Smooth muscle cell (in vitro differentiated cells): ENCODE results near the gene ATP11A. TPM values are rescaled to one million over a fixed set of nuclear protein-coding genes. Genes with fewer than 3 reads are reported as not detected.

Experiments
- DNase-seq: peaks from one replicate; lab custom pipeline; 2025; ENCODE audit not compliant: unreplicated experiment; lab: John Stamatoyannopoulos, UW
- H2AFZ ChIP-seq: fragments of 200-600 bp; sonication (generic); 2 replicates; pipeline ENCODE4 v1.6.0; 2016; ENCODE audit warnings: antibody characterized with exemption, low read depth, mild to moderate bottlenecking
- H3F3A ChIP-seq: fragments of 200-600 bp; sonication (generic); 2 replicates; pipeline ENCODE4 v1.6.0; 2017; ENCODE audit warnings: antibody characterized with exemption, low read depth
- H3K27ac ChIP-seq: fragments of 200-600 bp; sonication (generic); 2 replicates; pipeline ENCODE4 v1.5.1; 2016; ENCODE audit warnings: low read depth, mild to moderate bottlenecking
- H3K27me3 ChIP-seq: fragments of 200-600 bp; sonication (generic); 2 replicates; pipeline ENCODE4 v1.6.1; 2016; ENCODE audit warnings: low read depth, mild to moderate bottlenecking
- H3K36me3 ChIP-seq: fragments of 200-600 bp; sonication (generic); 2 replicates; pipeline ENCODE4 v1.5.1; 2016; ENCODE audit warnings: low read depth
- H3K4me1 ChIP-seq: fragments of 200-600 bp; sonication (generic); 2 replicates; pipeline ENCODE4 v1.5.1; 2016; ENCODE audit warnings: low read depth
- H3K4me2 ChIP-seq: fragments of 200-600 bp; sonication (generic); 2 replicates; pipeline ENCODE4 v1.6.0; 2016; ENCODE audit warnings: mild to moderate bottlenecking
- H3K4me3 ChIP-seq: fragments of 200-600 bp; sonication (generic); 2 replicates; pipeline ENCODE4 v1.5.1; 2016; ENCODE audit warnings: mild to moderate bottlenecking
- H3K79me2 ChIP-seq: fragments of 200-600 bp; sonication (generic); 2 replicates; pipeline ENCODE4 v1.6.0; 2016; ENCODE audit warnings: low read depth, mild to moderate bottlenecking
- H3K9ac ChIP-seq: fragments of 200-600 bp; sonication (generic); 2 replicates; pipeline ENCODE4 v1.6.0; 2016; ENCODE audit warnings: low read depth
- H3K9me3 ChIP-seq: fragments of 200-600 bp; sonication (generic); replicated peaks from 2 replicates; pipeline ENCODE4 v1.5.1; 2016; ENCODE audit warnings: low read depth
- H4K20me1 ChIP-seq: fragments of 200-600 bp; sonication (generic); 2 replicates; pipeline ENCODE4 v1.6.0; 2016; ENCODE audit warnings: low read depth
- WGBS: methylation state at CpG from one replicate; pipeline ENCODE4 v1.1.7; 2016; ENCODE audit warnings: low lambda C conversion rate; 5-methylcytosine and 5-hydroxymethylcytosine counted together
- polyA plus RNA-seq: library from polyadenylated mRNA; unstranded; fragments of >200 nt; fragmentation: Nextera tagmentation; extraction: Ambion mirVana; gene quantifications from 2 replicates; pipeline ENCODE4 v1.2.1, GENCODE V29; 2016
- total RNA-seq: library from RNA; depleted of rRNA; stranded (reverse); fragments of >200 nt; gene quantifications from 2 replicates; pipeline ENCODE4 v1.2.3, GENCODE V29; 2014
- TF ChIP-seq, protein P1 (sequence below): fragments of 200-600 bp; sonication (generic); IDR thresholded peaks from 2 replicates; pipeline ENCODE4 v1.5.1; 2017; ENCODE audit warnings: borderline replicate concordance, mild to moderate bottlenecking, antibody characterized with exemption; ENCODE audit not compliant: insufficient read depth, poor library complexity, severe bottlenecking

The ATP11A gene
- total and polyA plus RNA-seq, 2 experiments from 2014 or later, result 6.5 to 7.5 TPM

DNA sequence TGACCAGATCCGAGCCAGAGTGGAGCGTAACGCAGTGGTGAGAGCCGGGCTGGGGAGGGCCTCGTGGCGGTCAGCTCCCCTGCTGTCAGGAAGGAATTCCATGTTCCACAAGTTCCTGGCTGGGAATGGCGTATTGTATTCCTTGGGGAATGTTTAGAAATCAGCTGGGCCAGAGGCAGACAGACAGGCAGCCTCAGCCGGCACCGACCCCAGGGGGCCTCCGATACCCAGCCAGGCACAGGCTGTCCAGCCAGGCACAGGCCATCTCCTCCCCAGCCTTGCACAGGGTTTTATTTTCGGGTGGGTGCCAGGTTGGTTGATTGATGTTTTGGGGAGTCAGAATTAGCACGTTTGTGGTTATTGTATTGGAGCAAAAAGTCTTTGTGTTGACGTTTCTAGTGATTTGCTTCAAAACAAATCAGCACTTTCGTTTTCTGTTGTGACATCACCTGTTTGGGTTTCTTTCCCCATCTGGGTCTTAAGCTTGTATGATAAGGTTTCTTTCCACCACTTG lies 152.6 kb downstream of the ATP11A start:
- Histone ChIP-seq H3K27me3 (no peaks in the 10 kb centered on the region), H3K27ac (no peak overlapping the region), H3K79me2 (no peaks in the 10 kb centered on the region), H3K9me3 (no peaks in the 10 kb centered on the region), H3F3A (no peaks in the 10 kb centered on the region), H2AFZ (no peak overlapping the region), H3K4me3 (no peak overlapping the region), H4K20me1 (no peaks in the 10 kb centered on the region), H3K9ac (no peak overlapping the region), H3K36me3 (no peaks in the 10 kb centered on the region), H3K4me1 (no peaks in the 10 kb centered on the region), H3K4me2 (no peak overlapping the region)
- DNase-seq, result no peak
- TF ChIP-seq, protein P1, sequence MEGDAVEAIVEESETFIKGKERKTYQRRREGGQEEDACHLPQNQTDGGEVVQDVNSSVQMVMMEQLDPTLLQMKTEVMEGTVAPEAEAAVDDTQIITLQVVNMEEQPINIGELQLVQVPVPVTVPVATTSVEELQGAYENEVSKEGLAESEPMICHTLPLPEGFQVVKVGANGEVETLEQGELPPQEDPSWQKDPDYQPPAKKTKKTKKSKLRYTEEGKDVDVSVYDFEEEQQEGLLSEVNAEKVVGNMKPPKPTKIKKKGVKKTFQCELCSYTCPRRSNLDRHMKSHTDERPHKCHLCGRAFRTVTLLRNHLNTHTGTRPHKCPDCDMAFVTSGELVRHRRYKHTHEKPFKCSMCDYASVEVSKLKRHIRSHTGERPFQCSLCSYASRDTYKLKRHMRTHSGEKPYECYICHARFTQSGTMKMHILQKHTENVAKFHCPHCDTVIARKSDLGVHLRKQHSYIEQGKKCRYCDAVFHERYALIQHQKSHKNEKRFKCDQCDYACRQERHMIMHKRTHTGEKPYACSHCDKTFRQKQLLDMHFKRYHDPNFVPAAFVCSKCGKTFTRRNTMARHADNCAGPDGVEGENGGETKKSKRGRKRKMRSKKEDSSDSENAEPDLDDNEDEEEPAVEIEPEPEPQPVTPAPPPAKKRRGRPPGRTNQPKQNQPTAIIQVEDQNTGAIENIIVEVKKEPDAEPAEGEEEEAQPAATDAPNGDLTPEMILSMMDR, result no peak
- 92% methylated on average over 14 of the region's 14 CpGs for WGBS

DNA sequence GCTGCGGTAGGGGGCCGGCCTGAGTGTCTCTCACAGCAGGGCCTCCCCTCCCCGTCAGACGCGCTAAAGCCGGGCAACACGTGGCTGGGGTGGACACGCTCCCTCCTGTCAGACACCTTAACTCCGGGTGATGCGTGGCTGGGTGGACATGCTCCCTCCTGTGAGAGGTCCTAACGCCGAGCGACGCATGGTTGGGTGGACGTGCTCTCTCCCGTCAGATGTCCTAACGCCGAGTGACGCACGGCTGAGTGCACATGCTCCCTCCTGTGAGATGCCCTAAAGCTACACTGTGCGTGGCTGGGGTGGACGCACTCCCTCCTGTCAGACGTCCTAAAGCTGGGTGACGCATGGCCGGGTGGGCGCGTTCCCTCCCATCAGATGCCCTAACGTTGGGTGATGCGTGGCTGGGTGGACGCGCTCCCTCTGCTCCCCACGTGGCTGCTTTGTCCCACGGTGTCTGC lies 153.1 kb downstream of the ATP11A start:
- no peak overlapping the region for H3K9ac ChIP-seq
- no peaks in the 10 kb centered on the region for H3K79me2 ChIP-seq
- H3K9me3 ChIP-seq, result no peaks in the 10 kb centered on the region
- TF ChIP-seq, protein P1, result no peak
- DNase-seq, result no peak
- WGBS, result 94% methylated on average over 33 of the region's 33 CpGs
- H3K4me3 ChIP-seq, result no peak overlapping the region
- no peaks in the 10 kb centered on the region for H3K27me3 ChIP-seq
- H2AFZ ChIP-seq, result no peak overlapping the region
- no peak overlapping the region for H3K4me2 ChIP-seq
- no peaks in the 10 kb centered on the region for H3F3A ChIP-seq
- no peaks in the 10 kb centered on the region for H3K36me3 ChIP-seq
- no peaks in the 10 kb centered on the region for H3K4me1 ChIP-seq
- H4K20me1 ChIP-seq, result no peaks in the 10 kb centered on the region
- no peak overlapping the region for H3K27ac ChIP-seq

DNA sequence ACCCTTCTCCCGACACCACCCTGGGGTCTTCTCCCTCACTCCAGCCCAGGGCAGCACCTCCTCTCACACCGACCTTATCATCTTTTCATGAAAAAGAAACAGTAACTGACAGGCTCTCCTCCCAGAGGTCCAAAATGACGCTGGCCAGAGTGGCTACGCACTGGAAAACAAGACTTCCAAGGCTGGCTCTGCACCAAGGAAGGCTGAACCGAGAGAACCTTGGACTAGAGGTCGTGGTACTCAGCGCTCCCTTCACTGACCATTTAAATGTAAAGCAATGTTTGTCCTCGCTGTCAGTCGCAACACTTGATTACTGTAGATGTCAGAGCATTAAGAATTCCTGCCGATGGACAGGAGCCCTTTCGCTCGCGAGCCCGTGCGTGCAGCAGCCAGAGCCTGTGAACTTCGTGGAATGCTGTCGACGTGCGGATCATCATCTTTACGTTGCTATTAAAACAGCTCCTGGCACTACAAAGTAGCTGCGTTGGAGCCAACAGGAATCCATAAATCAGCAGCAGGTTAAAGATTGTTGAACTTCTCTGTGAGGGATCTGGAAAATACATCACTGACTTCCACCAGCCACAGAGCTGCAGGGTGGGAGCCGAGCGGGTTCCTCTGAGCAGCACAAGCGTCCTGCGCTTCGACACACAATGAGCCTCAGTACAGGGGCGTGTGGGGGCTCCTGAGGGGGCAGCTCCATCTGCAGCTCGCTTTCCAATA lies 153.7 kb downstream of the ATP11A start:
- no peak overlapping the region for H3K27ac ChIP-seq
- H2AFZ ChIP-seq, result no peak overlapping the region
- no peaks in the 10 kb centered on the region for H3F3A ChIP-seq
- 92% methylated on average over 28 of the region's 28 CpGs for WGBS
- H3K79me2 ChIP-seq, result no peaks in the 10 kb centered on the region
- DNase-seq, result no peak
- H3K36me3 ChIP-seq, result no peaks in the 10 kb centered on the region
- no peaks in the 10 kb centered on the region for H3K4me1 ChIP-seq
- no peak overlapping the region for H3K9ac ChIP-seq
- no peak overlapping the region for H3K4me2 ChIP-seq
- H3K27me3 ChIP-seq, result no peaks in the 10 kb centered on the region
- H3K4me3 ChIP-seq, result no peak overlapping the region
- TF ChIP-seq, protein P1, result no peak
- H4K20me1 ChIP-seq, result no peaks in the 10 kb centered on the region
- H3K9me3 ChIP-seq, result no peaks in the 10 kb centered on the region

DNA sequence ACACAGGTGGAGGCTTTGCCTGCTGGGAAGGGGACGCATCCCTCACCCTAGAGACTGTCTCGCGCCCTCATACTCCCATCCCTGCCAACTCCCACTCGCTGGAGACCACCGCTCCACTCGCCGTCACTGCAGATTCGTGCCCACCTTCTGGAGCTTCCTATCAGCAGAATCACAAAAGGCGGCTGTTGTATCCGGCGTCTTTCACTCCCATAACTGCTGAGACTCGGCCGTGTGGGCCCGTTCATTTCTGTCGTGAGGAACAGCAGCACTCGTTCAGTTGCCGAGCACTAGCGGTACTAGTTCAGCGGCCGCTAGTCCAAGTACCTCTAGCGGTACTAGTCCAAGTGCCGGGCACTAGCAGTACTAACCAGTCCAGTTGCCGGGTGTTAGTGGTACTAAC lies 154.6 kb downstream of the ATP11A start:
- H3K9me3 ChIP-seq, result no peaks in the 10 kb centered on the region
- H2AFZ ChIP-seq, result no peak overlapping the region
- H3F3A ChIP-seq, result no peaks in the 10 kb centered on the region
- H3K9ac ChIP-seq, result no peak overlapping the region
- no peak for DNase-seq
- no peak overlapping the region for H3K4me3 ChIP-seq
- TF ChIP-seq, protein P1, result no peak
- no peaks in the 10 kb centered on the region for H4K20me1 ChIP-seq
- H3K4me1 ChIP-seq, result no peaks in the 10 kb centered on the region
- no peaks in the 10 kb centered on the region for H3K79me2 ChIP-seq
- no peak overlapping the region for H3K27ac ChIP-seq
- 97% methylated on average over 23 of the region's 23 CpGs for WGBS
- H3K36me3 ChIP-seq, result no peaks in the 10 kb centered on the region
- H3K27me3 ChIP-seq, result no peaks in the 10 kb centered on the region
- no peak overlapping the region for H3K4me2 ChIP-seq
